LNCAP (cell line): ENCODE measurements around the gene MEX3D.

Experiments used
- CTCF ChIP-seq: fragments of 450-650 bp; IDR thresholded peaks from 2 replicates; pipeline ENCODE4 v1.5.1; 2017; ENCODE audit warnings: mild to moderate bottlenecking

Gene MEX3D

GRCh38 chr19:1554968-1555367, 13.2 kb downstream of the MEX3D start:
- no peak for TF ChIP-seq CTCF

DNA sequence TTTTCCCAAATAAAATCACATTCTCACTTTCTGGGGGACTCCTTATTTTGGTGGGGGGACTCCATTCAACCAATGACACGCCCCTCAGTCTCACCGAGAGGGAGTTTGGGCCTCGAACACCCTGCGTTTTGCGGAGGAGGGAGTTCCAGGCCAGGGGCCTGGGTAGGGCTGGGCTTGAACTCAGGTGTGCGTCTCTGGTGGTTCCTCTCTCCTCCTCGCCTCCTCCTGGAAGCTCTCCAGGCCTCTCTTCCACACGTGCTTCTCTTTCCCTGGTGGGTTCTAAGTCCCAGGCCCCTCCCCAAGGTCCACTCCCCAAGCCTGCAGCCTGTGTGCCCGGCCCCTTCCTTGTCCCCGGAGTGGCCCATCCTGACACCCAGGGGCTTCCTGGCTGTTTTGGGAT, 14.7 kb downstream of the MEX3D start:
- no peak for TF ChIP-seq CTCF

- TF ChIP-seq CTCF: no peak
Measured at GRCh38 chr19:1551068-1552040, 16.8 kb downstream of the MEX3D start.

GRCh38 chr19:1549332-1549945, 18.7 kb downstream of the MEX3D start:
- no peak for TF ChIP-seq CTCF

DNA sequence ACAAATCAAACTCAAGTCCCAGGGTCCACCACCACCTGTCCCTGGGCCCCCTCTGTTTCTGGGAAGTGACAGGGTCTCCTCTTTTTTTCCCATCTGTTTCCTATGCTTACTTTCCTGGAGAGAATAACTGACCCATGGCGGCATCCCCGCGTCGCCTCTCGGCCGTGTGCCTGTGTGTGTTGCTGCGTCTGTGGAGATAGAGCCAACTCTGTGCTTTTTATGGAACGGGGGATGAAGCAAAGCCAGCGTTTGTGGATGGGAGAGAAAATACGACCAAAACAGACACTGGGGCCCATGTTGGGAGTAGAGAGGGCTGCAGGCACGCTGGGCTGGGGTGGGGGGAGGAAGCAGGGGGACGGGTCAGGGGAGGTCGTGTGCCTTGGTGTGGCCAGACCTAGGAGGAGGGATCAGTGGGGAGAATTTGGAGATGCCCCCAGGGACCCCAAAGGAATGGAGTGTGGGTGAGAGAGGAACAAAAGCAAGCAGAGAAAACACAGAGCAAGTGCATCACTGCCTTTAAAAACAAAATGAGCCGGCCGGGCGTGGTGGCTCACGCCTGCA, 27.7 kb downstream of the MEX3D start:
- TF ChIP-seq CTCF: no peak

DNA sequence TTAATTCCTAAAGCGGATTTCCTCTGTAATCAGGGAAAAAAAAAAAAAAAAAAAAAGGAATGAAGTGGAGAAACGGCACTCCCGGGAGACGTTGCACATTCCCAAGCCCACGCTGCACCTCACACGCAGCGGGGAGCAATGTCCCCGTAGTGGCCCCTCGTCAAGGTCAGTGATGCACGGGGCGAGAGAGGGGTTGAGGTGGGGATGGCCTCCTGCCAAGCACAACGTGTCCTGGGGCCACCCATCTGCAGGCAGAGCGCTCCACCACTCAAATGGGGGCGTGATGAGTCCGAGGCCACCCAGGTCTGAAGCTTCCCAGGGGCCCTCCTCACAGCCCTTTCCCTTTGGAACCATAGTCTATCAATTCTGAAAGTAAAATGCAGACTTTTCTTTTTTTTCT, 29.1 kb downstream of the MEX3D start:
- no peak for TF ChIP-seq CTCF

DNA sequence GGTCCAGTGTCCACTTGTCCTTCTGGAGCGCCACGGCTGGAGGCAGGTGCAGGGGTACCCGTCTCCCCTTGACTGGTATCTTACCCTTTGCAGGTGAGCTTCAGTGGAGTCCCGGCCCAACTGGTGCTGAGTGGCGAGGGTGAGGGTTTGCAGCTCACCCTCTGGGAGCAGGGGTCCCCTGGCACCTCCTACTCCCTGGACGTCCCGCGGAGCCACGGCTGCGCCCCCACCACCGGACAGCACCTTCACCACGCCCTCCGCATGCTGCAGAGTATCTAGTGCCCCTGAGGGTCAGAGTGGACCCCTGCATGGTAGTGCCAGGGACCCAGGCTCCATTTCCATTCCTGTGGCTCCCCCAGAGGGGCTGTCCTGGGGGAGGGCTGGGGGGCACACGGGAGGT, 33.2 kb downstream of the MEX3D start:
- TF ChIP-seq CTCF: no peak
